ENCODE data around the gene TPRN. TPM values are rescaled to one million over a fixed set of nuclear protein-coding genes. Genes with fewer than 3 reads are reported as not detected.
A peak's percentile ranks its signal among the peaks of the same experiment; 100 is the strongest.

The TPRN gene
- polyA plus RNA-seq, 10 donors, result 5.8 to 10.9 (median 7.8) TPM

DNA sequence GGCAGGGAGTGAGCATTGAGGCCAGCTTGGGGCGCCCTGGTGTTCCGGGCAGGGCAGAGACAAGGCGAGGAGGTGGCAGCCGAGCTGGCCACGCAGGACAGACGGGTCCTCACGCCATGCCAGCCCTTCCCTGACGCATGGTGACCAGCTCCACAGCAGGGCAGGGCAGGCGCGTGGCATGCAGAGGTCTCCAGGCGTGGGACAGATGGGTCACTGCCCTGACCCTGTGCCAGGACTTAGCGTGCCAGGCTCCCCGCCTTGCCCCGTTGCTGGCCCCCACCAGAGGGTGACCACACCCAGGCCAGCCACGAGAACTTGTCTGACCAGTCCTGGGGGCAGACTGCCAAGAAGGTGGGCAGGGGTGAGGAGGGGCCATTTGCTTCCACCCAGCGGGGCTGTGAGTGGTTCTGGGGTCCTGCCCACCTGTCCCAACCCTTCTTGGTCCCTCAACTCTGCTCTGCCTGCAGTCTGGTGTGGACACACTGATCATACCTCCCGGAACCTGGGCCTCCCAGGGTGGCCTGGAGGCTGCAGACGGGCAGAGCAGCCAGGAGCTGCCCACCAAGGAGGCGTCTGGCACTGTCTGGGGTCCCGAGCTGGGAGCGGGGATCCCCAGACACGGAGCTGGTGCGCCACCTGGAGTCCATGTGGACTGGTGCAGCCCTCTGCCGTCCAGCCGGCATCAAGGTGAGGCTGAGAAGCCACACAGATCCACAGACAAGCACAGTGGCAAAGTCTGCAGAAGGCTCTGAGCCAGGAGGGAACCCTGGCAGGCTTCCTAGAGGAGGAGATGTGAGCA, 26.7 kb upstream of the TPRN start, which contains the start of gene RNF224:
TSS of gene RNF224 (plus strand) at position 449 of the 799 bp plus-strand sequence. CDS start 834 bp downstream, outside the sequence.
- peak in 2 of 3 donors; percentile 69 to 77 for DNase-seq

DNA sequence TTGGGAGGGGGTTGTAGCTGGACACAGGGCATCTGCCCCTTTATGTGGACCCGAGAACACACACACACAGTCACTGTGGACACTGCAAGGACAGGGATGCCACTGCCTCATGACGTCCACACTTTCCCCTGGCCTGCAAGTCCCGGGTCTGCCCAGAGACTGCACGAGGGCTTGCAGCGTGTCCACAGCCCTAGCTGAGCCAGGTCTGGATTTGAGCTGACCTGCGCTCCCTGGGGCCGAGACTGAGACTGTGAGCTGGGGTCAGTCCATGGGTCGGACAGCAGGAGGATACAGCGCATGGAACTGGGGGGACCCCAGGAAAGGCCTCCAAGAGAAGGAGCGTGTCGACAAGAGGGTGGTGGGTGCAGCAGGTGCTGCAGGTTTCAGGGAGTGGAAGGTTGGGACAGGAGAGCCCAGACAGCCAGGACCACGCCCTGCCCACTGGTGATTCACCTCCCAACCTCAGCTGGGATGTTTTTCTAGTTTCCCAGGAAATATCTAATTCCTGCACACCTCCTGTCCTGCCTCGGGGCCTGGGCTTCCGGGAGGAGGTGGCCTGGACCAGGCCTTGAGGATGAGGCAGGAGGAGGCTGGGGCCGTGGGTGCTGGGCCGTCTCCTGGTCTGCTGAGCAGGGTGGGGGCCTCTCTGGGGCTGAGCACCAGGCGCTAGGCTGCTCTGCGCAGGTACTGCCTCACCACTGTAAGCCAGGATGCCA, 26.0 kb upstream of the TPRN start:
- no peak for DNase-seq

DNA sequence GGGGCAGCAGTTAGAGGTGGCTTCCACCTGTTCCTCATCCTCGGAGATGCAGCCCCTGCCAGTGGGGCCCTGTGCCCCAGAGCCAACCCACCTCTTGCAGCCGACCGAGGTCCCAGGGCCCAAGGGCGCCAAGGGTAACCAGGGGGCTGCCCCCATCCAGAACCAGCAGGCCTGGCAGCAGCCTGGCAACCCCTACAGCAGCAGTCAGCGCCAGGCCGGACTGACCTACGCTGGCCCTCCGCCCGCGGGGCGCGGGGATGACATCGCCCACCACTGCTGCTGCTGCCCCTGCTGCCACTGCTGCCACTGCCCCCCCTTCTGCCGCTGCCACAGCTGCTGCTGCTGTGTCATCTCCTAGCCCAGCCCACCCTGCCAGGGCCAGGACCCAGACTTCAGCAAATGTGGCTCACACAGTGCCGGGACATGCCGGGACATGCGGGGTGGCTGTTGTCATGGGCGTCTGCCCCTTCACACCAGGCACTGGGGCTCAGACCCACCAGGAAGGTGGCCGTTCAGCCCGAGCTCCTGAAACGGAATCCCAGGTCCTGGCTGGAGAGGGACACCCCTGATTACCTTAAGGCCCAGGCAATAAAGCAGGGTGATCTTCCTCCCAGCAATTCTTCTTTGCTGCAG, 25.3 kb upstream of the TPRN start:
- DNase-seq, result no peak

DNA sequence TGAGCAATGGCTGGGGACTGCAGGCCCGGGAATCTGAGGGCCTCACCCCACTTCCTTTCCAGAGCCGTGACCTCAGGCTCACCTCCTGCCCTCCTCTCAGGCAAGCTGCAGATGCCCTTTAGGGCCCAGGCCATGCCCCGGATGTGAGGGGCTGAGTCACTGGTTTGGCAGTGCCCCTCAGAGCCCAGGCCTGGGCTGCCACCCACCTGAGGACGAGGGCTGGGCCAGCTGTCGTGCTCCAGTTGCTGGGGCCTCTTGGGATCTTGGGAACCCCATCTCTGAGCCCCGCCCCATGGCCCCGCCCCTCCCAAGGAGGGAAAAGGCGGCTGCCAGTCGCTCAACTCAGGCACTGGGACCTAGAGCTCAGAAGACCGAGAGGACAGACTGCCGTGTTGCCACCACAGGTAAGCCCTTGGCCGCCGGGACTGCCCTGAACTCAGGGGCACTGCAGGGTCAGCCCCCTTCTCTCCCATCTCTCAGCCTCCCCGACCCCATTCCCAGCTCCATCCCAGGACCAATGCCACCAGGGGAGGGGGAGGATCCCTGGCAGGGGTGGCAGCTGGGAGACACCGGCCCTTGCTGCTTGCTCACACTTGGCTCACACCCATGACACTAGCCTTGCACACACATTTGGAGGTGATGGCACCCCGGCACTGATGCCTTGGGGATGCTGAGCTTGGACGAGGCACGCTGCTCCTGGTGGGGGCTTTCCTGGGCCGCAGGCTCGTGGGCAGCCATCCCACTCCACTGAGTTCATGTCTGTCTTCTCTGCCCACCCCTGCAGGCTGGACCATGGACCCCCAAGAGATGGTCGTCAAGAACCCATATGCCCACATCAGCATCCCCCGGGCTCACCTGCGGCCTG, 24.5 kb upstream of the TPRN start, which contains the start of gene CYSRT1:
TSS of gene CYSRT1 (plus strand) at position 345 of the 865 bp plus-strand sequence. CDS start at position 793, 448 bp downstream.
- DNase-seq, result no peak

DNA sequence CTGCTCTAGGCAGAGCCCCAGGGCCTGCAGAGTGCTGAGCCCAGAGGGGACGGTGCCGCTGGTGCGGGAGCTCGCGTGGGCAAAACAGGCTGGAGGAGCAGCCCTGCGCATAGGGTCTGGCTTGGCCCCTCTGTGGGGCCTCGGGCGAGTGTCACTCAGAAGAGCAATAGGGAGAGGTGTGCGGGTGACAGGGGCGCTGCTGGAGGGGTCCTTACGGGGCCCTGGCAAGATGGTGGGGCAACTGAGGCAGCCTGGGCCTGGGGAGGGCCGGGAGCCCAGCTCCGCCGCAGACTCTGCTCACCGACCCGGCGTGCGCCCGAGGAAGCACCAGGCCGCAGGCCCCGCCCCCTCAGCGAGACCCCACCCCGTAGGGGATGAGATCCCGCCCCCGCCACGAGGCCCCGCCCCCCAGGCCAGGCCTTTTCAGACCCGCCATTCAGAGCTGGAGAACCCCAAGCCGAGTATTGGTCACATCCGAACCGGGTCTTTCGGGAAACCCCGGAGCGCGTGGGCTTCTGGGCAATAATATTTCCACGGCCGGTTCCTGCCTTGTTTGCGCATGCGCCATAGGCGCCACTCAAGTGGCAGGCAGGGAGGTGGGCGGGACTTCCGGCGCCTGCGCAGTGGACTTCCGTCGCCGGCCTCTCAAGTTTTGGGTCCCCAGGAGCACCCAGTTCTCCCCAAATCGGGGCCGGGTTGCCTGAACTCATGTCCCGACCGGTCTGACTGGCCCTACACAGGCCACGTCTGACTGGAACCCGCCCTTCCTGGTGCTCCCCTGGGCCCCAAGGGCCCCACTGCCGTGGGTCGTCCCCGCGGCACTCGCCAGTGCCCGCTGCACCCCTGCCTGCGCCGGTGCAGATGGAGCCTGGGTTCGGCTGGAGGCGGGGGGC, 22.8 kb upstream of the TPRN start:
- DNase-seq, result peak; percentile 97 to 98 (median 97)

DNA sequence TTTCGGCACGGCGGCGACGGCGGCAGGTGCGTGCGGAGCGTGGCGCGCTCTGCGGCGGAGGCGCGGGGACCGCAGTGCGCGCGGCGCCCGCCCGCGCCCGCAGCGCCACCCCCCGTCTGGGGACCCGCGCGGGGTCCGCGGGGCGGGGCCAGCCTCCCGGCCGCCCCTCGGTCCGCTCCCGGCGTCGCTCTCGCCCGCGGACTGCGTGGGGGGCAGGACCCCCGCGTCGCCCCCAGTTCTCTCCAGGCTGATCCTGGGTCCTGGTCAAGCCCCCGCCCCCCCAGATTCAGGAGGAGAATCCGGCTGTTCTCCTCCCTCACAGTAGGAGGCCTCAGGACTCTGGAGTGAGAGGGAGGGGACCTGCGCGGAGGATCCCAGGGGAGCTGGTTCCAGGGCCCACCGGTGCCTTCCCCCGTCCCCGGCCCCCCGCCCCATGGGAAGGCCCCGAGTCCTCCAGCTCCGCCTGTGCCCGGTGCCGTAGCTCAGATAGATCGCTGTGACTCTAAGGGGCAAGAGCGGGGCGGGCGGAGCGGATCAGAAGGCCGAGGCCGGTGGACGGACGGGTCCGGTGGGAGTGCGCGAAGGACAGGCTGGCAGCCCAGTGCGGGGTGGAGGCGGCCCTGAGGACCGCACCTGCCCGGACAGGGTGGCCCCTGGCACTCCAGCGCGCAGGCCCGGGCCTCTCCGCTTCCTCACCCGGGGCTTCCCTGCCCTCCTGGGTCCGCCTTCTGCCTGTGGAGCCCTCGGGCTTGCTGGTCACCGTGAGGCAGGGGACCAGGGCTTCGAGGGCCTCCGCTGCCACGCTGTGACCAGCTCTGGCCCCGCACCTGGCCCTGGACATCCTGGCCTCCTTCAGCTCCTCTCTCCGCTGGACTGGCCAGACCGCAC, 21.9 kb upstream of the TPRN start, which contains the start of gene RNF208:
TSS of gene RNF208 (minus strand) at position 51 of the 888 bp plus-strand sequence. CDS start 1,028 bp downstream, outside the sequence.
- peak in 1 of 3 donors; percentile 55 for DNase-seq

DNA sequence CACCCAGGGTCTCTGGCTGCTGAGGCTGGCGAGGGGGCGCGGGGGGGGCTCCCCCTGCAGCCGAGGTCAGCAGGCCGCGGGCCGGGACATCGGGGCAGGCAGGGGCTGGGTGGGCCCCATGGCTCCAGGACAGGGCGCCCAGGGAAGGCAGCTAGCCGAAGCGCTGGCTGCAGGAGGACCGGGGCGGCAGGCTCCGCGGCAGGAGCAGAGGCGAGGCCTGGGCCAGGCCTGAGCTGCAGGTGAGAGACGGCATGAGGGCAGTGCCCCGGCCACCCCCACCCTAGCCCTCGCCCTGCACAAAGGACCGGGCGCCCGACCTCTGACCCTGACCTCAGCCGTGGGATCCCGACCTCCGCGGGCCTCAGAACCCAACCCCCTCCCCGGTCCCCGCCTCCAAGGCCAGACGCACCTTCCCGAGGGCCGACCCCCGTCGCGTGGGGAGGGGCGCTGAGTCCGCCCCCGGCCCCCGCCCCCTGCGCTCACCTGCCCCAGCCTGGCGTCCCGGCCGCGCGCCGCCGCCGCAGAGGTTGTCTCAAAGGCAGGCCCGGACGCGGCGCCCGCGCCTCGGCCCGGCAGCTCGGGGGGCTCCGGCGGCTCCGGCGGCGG, 21.1 kb upstream of the TPRN start:
- no peak for DNase-seq

DNA sequence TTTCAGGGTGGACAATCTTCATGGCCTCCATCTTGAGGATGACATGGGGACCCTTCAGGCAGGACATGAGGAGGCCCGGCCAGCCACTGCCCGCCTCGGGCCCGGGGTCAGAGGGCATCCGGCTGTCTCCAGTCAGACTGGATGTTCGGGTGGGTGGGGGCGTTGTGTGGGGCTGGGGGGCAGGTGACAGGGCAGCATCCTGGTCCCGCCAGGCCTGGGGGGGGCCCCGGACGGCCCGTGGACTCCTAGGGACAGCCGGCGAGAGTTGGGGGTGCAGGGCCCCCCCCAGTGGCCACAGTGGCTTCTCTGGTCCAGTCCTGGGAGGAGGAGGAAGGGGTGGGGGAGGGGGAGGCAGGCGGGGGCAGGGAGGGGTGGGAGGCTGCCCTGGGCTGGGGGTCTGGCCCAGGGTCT, 20.6 kb upstream of the TPRN start:
- DNase-seq, result no peak

DNA sequence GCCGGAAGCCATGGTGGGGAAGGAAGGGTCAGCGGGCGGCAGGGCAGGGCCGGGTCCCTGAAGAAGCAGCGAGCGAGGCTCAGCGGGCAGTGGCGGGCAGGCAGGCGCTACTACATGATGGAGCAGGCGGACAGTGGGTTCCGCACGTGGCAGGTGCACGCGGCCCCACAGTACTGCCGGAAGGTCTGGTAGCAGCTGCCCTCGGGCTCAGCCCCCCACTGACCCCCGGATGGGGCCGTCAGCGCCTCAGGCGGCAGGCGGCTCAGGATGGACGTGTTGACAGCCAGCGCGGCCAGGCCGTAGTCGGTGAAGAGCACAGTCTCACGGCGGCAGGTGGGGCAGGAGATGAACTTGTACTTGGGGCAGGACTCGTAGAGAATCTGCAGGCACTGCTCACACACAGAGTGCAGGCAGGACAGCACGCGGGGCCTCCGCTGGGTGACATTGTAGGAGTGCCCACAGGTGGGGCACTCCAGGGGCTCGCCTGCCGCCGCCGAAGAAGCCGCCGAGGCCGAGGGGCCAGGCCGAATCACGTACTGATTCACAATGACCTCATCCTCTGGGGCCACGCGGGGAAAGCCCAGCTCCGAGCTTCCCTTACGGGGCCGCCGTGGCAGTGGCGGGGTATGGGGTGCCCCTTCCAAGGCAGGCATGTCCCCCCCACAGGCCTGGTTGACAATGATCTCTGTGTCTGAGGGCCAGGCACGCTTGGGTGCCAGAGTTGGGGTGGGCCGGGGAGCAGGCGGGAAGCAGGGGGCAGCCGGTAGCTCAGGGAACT, 20.0 kb upstream of the TPRN start:
- no peak for DNase-seq

DNA sequence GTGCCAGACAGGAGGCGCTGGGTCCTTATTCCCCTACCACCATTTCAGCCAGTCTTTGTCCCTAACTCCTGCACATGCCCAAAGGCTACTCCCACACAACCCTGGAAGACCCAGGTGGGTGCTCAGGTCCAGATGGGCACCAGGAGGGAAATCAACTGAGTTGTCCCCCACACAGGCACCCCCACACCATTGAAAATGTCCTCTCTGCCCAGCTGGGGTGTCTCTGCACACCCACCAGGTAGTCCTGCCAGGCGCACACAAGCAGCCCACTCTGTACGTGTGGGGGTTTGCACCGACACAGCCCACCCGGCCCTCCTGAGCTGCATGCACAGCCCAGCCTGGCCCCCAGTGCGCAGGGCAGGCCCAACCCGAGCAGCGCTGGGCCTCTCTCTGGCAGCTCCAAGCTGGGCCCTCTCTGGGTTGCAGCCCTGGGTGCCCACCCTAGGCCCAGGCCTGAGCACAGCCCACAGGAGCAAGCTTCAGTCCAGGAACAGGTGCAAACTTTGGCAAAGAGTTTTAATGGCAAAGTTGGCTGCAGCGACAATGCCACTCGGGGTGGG, 19.3 kb upstream of the TPRN start:
- DNase-seq, result no peak

DNA sequence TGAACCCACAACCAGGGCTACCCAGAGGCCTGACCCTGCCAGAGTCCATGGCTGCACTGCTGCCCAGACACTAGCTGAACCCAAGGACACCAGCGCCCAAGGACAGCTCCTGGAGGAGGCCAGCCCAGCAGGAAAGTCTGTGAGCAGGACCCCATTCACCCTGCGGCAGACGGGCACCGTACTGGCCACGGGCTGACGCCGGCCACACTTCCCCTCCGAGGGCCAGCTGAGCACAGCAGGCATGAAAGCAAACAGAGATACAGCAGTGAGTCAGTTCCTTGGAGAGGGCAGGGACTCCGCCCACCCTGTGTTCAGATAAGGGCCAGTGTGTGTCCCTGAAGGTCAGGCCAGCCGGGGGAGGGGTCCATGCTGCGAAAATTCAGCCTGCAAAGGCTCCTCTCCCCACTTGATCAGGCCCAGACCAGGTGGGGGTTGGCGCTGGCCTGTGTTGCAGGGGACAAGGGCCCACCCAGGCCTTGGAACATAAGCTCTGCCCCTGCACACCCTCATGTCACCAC, 18.3 kb upstream of the TPRN start:
- no peak for DNase-seq

DNA sequence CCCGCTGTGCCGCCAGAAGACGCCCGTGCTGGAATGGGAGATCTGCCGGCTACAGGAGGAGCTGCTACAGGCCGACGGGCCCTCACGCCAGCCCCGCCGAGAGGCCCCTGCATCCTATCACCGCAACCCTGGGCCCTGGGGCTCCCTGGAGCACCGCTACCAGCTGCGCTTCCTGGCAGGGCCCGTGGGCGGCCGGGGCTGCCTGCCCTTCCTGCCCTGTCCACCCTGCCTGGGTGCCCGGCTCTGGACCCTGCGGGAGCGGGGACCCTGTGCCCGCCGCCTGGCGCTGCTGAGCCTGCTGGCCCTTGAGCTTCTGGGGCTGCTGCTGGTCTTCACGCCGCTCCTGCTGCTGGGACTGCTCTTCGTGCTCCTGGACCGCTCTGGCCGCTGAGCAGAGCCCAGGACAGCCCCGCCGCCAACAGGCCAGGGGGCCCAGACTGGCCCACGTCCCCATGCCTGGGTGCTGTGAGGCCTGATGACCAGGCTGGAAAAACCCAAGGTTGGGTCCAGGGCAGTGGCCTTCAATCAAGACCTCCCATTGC, 17.7 kb upstream of the TPRN start:
- DNase-seq, result no peak

DNA sequence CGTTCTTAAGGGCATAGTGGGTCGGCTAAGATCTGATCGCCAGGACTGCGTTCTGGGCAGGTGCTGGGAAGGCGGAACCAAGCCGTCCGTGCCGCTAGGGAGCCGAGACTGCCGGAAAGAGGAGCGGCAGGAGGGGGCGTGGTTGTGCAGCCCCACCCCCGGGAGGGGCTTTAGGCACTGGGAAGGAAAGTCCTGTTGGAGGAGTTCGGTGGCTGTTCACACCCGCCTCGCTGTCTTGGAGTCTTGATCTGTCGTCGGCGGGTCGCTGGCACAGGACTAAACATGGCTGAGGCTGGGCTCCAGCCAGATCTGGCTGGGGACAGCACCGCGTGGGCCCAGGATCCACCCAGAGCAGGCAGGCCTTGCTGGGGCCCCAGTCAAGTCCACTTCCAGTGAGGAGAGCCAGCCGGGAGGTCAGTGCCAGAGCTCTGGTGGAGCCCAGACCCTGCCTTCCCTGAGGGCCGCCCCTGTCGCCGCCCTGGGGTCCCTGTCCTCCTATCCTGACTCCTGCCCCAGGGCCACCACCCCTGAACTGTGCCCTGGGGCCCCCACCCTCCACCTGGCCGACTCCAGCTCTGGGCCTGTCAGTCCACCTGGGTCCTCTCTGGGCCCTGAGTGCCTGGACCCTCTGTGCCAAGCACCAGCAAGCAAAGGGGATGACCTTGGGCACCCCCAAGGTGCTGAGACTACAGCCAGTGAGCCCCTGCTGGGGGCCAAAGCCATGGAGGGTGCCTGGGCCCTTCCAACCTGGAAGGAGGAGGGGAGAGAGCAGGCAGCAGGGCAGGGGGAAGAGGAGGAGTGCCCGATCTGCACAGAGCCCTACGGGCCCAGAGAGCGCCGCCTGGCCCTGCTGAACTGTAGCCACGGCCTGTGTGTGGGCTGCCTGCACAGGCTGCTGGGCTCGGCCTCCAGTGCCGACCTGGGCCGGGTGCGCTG, 17.0 kb upstream of the TPRN start:
- DNase-seq, result no peak

DNA sequence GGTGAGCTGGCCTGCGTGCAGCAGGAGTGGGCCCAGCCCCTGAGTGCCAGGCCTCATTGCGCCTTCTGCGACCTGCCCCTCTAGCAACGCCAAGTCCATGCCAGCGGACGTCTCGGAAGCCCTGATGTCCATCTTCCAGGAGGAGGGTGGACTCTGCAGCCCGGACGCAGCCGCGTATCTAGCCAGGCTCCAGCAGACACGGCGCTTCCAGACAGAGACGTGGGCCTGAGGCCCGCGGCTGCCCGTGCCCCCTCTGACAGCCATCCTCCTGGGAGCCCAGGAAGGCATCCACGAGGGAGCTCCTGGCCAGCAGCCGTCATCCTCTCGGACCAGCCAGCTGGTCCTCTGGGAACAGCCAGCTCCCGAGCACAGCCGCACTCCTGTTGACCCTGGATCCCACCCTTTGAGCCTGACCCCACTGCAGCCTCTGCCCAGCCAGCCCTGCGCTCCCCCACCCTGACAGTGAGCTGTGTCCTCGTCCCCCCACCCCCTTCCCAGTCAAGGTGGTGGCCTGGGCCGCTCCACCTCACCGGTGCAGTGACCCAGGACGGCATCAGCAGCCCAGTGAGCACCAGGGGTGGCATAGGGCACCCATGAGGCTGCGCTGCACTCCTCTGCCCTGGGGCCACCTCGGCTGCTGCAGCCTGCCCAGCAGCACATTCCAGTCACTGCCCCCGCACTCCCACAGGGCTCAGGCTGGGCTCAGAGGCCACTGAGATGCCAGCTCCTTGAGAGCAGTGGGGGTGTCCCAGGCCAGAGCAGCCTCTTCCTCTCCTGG, 15.8 kb upstream of the TPRN start:
- DNase-seq, result no peak

Measured in muscle of back (tissue), 11 donors.